GM19328 (cell line): ENCODE results near the gene PRKCQ.

Source experiments
- ATAC-seq: cut with Tn5 transposase; IDR thresholded peaks from one replicate; pipeline ENCODE4 v1.9.1; 2021; ENCODE audit warnings: mild to moderate bottlenecking, moderate library complexity; ENCODE audit not compliant: unreplicated experiment

The PRKCQ gene

GRCh38 chr10:6528198-6528950 is 51.7 kb downstream of the PRKCQ start:
- ATAC-seq = no peak

- no peak for ATAC-seq
Measured at GRCh38 chr10:6525599-6526165, 54.4 kb downstream of the PRKCQ start.

- no peak for ATAC-seq
Measured at GRCh38 chr10:6522230-6522629, 57.8 kb downstream of the PRKCQ start.

- ATAC-seq = no peak
Measured at GRCh38 chr10:6520138-6520537, 59.9 kb downstream of the PRKCQ start.

- no peak for ATAC-seq
Measured at GRCh38 chr10:6518791-6519429, 61.2 kb downstream of the PRKCQ start.

GRCh38 chr10:6516929-6517284 is 63.2 kb downstream of the PRKCQ start:
- no peak for ATAC-seq

- no peak for ATAC-seq
Measured at GRCh38 chr10:6516281-6516928, 63.7 kb downstream of the PRKCQ start.

- no peak for ATAC-seq
Measured at GRCh38 chr10:6514844-6515780, 65.0 kb downstream of the PRKCQ start.

GRCh38 chr10:6514180-6514579 is 65.9 kb downstream of the PRKCQ start:
- ATAC-seq = no peak

- ATAC-seq = no peak
Measured at GRCh38 chr10:6513476-6513875, 66.6 kb downstream of the PRKCQ start.

- ATAC-seq = no peak
Measured at GRCh38 chr10:6512182-6512581, 67.9 kb downstream of the PRKCQ start.

- ATAC-seq = no peak
Measured at GRCh38 chr10:6511347-6511746, 68.7 kb downstream of the PRKCQ start.

GRCh38 chr10:6507311-6507710 is 72.8 kb downstream of the PRKCQ start:
- ATAC-seq = no peak

- no peak for ATAC-seq
Measured at GRCh38 chr10:6505300-6505699, 74.8 kb downstream of the PRKCQ start.

GRCh38 chr10:6504296-6504695 is 75.8 kb downstream of the PRKCQ start:
- ATAC-seq = no peak

- no peak for ATAC-seq
Measured at GRCh38 chr10:6503171-6503570, 76.9 kb downstream of the PRKCQ start.

GRCh38 chr10:6501931-6502330 is 78.1 kb downstream of the PRKCQ start:
- no peak for ATAC-seq

- no peak for ATAC-seq
Measured at GRCh38 chr10:6499974-6500373, 80.1 kb downstream of the PRKCQ start.

- ATAC-seq = no peak
Measured at GRCh38 chr10:6498771-6499170, 81.3 kb downstream of the PRKCQ start.

- ATAC-seq = no peak
Measured at GRCh38 chr10:6497620-6498019, 82.5 kb downstream of the PRKCQ start.
